Brain microvascular endothelial cell (primary cell): Measurements from ENCODE around the gene LRFN2.

Experiments
- DNase-seq: peaks from one replicate; pipeline ENCODE4 v3.0.0-alpha.2; 2020
- H3K27ac ChIP-seq: fragments of 250-450 bp; sonication (Bioruptor Pico); 2 replicates; pipeline ENCODE4 v1.5.1; 2020; ENCODE audit warnings: mild to moderate bottlenecking, moderate library complexity
- H3K27me3 ChIP-seq: fragments of 250-450 bp; sonication (Bioruptor Pico); replicated peaks from 2 replicates; pipeline ENCODE4 v1.5.1; 2020; ENCODE audit warnings: mild to moderate bottlenecking
- H3K36me3 ChIP-seq: fragments of 250-450 bp; sonication (Bioruptor Pico); replicated peaks from 2 replicates; pipeline ENCODE4 v1.5.1; 2020; ENCODE audit warnings: mild to moderate bottlenecking
- H3K4me3 ChIP-seq: 2 replicates; pipeline ENCODE4 v1.5.1; 2011; ENCODE audit warnings: low read depth, mild to moderate bottlenecking, control low read depth, low read length, moderate library complexity
- CTCF ChIP-seq: IDR thresholded peaks from 2 replicates; pipeline ENCODE4 v1.5.1; 2011; ENCODE audit warnings: low read depth, mild to moderate bottlenecking, moderate library complexity, low read length, control low read depth, inconsistent platforms; ENCODE audit errors: missing control alignments
- in situ Hi-C: cut with HindIII; loops from 2 replicates; pipeline ENCODE4 v1.10.0; 2017; ENCODE audit warnings: low sequenced_read_pairs, low pct_ligation_motif_present

The LRFN2 gene

GRCh38 chr6:40409716-40410397 is 177.3 kb downstream of the LRFN2 start:
- in situ Hi-C loops, result no loop called here
- no peaks in the 10 kb centered on the region for H3K36me3 ChIP-seq
- peak; percentile 6 for DNase-seq
- TF ChIP-seq CTCF, result no peak
- no peak overlapping the region for H3K4me3 ChIP-seq
- H3K27me3 ChIP-seq, result no peaks in the 10 kb centered on the region
- H3K27ac ChIP-seq, result no peak overlapping the region

- H3K27me3 ChIP-seq, result no peaks in the 10 kb centered on the region
- no peaks in the 10 kb centered on the region for H3K36me3 ChIP-seq
- in situ Hi-C loops, result no loop called here
- H3K4me3 ChIP-seq, result no peak overlapping the region
- DNase-seq, result no peak
- no peak for TF ChIP-seq CTCF
- no peak overlapping the region for H3K27ac ChIP-seq
These were observed 178.2 kb downstream of the LRFN2 start for GRCh38 chr6:40408786-40409542.

GRCh38 chr6:40407239-40407638 is 179.9 kb downstream of the LRFN2 start:
- no peak for DNase-seq
- Histone ChIP-seq H3K27ac (no peak overlapping the region), H3K27me3 (no peaks in the 10 kb centered on the region), H3K4me3 (no peak overlapping the region), H3K36me3 (no peaks in the 10 kb centered on the region)
- TF ChIP-seq CTCF, result no peak
- in situ Hi-C loops, result no loop called here

GRCh38 chr6:40406175-40406574 is 181.0 kb downstream of the LRFN2 start:
- Histone ChIP-seq H3K27me3 (no peaks in the 10 kb centered on the region), H3K4me3 (no peak overlapping the region), H3K27ac (no peak overlapping the region), H3K36me3 (no peaks in the 10 kb centered on the region)
- no peak for TF ChIP-seq CTCF
- in situ Hi-C loops, result no loop called here
- no peak for DNase-seq

GRCh38 chr6:40400738-40401137 is 186.4 kb downstream of the LRFN2 start:
- Histone ChIP-seq H3K36me3 (no peaks in the 10 kb centered on the region), H3K27me3 (no peaks in the 10 kb centered on the region), H3K4me3 (no peak overlapping the region), H3K27ac (no peak overlapping the region)
- TF ChIP-seq CTCF, result no peak
- in situ Hi-C loops, result no loop called here
- no peak for DNase-seq
